HG02970 (cell line): Measurements from ENCODE around the gene S100A4.
"Not testable (repeated sequence)": the region's sequence is repeated elsewhere in the genome, so short reads cannot be mapped to it uniquely, and the experiment has no call there.

Experiments
- ATAC-seq: cut with Tn5 transposase; IDR thresholded peaks from one replicate; pipeline ENCODE4 v1.9.1; 2021; ENCODE audit warnings: mild to moderate bottlenecking, moderate library complexity, moderate number of reproducible peaks; ENCODE audit not compliant: unreplicated experiment, low FRiP score

Gene S100A4

DNA sequence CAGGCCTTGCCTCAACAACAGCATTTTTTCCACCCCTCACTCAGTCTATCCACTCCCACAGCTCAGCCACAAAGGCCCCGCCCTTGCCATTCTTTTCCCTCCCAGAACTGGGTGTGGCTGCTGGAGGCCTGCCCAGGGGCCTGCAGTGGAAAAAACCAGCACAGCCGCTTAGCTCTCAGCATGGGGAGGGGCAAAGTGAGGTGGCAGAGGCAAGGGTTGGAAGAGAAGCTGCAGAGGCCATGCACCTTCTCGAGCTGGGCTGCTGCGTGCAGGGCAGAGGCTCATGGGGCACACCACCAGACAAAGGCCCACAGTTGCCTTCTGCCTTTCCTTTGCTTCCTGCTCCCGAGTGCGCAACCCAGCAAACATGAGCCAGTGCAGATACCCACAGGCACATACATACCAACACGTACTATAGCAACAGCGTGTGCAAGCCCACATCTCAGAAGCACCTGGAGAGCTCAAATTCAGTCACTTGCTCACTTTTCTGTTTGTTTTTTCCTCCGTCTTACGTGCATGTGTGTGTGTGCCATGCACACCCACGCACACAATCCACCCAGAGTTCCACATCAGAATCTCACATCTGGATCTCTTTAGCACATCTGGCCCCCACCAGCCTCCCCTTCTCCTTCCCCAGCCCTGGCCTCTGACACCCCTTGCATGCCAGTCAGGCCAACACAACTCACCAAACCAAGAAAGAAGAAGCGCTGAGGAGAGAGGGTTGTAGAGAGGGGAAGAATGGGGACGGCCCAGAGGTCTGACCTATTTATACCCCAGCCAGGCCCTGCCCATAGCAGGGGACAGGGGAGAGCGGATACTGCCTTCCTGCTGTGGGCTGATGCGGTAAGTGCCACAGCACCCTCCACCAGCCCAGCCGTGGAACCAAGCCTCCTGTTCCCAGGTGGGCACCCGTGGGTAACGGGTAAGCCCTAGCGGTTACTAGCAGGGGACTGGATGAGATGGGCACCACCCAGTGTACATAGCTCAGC, at the start of gene S100A4:
Gene S100A4 (minus strand): TSS at position 740 of the 989 bp plus-strand sequence. CDS start 1,012 bp downstream, outside the sequence.
- no peak for ATAC-seq

DNA sequence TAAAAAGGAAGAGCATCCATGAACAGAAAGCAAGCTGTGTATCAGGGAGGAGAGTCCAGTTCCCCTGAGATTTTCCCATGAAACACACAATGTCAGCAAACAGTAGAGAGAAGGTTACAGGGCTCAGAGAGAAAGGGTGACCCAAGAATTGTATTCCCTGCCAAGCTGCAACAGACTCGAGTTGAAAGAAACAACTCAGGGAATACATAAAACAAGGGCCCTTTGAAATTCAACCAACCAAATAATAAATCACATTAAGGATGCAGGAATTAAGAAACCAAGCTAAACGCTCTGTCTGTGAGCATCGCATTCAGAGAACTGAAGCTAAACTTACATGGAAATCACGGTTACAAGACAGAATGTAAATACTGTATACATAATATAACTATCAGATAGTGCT, 47.1 kb upstream of the S100A4 start:
- no peak for ATAC-seq

DNA sequence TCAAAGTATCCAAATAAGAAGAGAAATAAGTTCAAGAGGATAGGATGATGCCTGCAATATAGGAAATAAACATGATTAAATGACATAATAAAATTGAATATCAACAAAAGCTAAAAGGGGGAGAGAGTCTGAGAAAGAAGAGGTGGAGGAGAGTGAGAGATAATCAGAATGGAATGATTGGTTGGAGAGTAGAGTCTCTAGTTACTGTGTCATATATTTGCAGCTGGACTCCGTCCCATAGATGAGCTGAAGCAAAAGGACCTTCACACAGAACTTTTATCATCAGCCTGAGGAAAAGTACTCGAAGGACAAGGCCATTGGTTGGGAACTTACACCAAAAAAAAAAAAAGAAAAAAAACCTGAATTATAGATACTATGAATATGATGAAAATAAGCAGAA, 42.9 kb upstream of the S100A4 start:
- ATAC-seq: no peak

DNA sequence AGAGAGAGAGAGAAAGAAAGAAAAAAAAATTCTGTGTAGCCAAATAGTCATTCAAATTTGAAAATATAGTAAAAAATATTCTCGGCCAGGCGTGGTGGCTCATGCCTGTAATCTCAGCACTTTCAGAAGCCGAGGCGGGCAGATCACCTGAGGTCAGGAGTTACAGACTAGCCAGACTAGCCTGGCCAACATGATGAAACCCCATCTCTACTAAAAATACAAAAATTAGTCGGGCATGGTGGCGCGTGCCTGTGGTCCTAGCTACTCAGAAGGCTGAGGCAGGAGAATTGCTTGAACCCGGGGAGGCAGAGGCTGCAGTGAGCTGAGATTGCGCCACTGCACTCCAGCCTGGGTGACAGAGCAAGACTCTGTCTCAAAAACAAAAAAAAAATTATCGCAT, 42.4 kb upstream of the S100A4 start:
- ATAC-seq: not testable (repeated sequence)

DNA sequence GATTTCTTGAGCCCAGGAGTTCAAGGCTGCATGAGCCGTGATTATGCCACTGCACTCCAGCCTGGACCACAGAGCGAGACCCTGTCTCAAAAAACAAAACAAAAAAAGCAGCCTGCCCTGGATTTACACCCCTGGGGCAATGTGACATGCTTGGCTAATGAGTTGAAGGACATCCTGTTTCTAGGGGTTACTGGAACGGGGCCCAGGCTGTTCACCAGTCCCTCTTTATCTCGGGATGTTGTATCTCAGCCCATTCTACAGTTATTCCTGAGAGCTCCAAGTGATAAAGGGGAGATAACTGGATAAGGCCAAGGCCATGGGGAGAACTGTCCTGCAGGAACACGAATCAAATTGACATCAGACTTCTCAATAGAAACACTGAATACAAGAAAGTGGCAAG, 41.7 kb upstream of the S100A4 start:
- ATAC-seq: no peak

DNA sequence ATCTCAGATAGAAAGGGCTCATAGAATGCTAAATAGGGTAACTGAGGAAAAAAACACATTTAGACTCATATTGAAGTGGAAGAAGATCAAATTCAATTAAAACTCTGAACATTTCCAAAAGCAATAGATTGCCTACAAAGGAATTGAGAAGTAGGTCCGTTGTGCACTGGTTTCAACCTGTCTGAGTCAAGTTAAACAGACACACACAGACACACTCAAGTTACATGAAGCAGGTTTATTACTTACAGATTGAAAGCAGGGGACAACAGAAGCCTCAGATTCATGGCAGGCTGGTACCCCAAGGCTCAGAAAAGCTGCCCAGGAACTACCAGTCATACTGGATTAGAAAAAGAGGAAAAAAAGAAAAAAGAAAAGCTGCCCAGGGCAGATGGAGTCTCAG, 40.7 kb upstream of the S100A4 start:
- no peak for ATAC-seq

DNA sequence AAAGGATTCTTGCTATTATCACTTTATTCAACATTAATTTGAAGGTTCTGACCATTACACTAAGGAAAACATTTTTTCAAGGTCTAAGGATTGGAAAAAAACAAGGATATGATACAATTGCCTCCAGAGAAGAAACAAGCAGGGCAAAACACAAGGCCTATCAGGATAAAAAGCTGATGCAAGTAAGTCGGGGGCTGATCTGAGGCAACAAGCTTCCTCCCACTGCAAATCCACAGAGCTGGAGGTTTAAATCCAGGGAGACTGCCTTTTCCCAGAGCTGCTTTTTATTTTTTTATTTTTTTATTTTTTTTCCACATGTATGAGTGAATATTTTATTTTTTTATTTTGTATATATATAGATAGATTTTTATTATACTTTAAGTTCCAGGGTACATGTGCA, 39.4 kb upstream of the S100A4 start:
- no peak for ATAC-seq

DNA sequence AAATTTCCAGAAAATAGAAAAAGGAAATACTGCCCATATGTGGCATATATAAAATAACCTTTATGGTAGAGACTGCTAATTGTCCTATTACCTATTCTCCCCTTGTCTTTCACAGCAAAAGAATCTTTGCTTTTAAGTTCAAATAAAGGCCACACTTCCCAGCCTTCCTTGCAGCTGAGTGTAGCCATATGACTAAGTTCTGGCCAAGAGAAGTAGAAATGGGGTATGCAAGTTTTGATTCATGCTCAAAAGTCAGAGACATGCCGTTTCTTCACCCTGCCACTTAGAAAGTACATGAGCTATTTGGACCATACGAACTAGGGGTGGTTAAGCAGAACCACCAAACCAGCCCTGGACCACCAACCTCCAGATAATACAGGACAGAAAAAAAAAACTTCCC, 38.4 kb upstream of the S100A4 start:
- no peak for ATAC-seq

DNA sequence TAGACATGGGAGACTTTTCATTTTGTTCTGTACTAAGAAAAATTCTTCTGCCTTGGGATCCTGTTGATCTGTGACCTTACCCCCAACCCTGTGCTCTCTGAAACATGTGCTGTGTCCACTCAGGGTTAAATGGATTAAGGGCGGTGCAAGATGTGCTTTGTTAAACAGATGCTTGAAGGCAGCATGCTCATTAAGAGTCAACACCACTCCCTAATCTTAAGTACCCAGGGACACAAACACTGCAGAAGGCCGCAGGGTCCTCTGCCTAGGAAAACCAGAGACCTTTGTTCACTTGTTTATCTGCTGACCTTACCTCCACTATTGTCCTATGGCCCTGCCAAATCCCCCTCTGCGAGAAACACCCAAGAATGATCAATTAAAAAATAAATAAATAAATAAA, 37.9 kb upstream of the S100A4 start:
- ATAC-seq: not testable (repeated sequence)

DNA sequence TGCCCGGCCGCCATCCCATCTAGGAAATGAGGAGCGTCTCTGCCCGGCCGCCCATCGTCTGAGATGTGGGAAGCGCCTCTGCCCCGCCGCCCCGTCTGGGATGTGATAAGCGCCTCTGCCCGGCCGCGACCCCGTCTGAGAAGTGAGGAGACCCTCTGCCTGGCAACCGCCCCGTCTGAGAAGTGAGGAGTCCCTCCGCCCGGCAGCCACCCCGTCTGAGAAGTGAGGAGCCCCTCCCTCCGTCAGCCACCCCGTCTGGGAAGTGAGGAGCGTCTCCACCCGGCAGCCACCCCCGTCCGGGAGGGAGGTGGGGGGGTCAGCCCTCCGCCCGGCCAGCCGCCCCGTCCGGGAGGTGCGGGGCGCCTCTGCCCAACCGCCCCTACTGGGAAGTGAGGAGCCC, 37.2 kb upstream of the S100A4 start:
- ATAC-seq: not testable (repeated sequence)

DNA sequence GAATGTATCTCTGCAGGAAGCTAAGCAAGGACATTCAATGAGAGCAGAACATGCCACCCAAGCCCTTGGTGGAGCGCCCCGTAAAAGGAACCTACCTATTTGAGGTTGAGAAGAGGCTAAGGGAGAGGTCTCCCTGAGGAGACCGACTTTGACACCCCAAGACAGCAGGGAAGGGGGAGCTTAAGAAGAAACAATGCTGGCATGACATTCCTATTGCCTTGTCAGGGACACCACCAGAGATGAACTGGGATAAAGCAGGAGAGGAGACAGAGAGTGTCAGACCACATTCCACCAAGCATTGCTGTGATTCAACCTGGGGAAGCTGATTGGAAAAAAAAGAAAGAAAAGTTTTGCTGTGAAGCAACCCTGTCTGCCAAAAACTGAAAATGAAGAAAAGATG, 33.3 kb upstream of the S100A4 start:
- ATAC-seq: no peak

DNA sequence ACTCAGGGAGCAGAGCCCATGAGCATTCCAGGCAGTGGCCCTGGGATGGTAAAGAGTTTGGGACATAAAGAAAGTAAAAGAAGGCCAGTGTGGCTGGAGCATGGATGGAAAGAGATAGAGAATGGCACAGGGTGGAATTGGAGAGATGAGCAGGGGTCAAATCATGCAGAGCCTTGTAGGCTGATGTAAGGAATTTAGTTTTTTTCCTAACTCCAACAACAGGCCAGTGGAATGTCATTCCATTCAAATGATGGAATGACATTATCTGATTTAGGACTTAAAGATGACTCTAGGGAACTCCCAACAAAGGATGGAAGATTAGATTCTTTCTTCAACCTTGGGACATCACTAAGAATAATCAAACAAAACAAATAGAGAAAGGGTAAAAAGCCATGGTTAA, 32.9 kb upstream of the S100A4 start:
- ATAC-seq: no peak

DNA sequence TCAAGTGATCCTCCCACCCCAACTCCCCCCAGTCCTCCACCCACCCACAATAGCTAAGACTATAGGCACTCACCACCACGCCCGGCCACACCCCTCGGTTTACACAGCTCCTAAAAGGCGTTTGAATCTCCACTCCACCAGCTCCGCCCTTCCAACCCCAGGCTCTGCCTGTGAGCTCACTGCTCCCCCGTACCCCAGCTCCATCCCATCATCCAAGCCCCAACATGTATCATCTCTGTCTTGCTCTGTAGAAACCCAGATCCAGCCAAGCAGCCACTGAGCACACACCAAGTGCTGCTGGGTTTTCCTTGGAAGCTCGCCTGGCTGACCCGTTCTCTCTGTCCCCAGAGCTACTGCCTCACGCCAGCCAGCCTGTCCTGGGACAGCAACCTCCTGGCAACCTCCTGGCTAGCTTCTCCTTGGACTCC, 32.0 kb upstream of the S100A4 start:
- ATAC-seq: no peak

DNA sequence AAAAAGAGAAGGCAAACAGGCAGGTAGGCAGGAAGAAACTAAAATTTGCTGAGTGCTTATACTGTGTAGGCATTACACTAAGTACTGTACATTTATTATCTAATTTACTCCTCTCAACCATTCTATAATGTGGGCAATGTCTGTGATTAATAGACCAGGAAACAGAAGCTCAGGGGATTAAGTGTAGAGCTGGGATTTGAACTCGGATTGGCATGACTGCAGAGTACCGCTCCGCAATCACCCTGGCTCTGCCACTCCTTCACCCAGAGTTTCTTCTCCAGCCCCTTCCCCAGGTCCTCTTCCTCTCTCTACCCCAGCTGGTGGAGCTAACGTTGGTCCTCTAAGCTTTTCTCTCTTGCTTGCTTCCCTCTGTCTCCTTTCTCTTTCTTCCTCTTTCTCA, 31.5 kb upstream of the S100A4 start:
- ATAC-seq: no peak

DNA sequence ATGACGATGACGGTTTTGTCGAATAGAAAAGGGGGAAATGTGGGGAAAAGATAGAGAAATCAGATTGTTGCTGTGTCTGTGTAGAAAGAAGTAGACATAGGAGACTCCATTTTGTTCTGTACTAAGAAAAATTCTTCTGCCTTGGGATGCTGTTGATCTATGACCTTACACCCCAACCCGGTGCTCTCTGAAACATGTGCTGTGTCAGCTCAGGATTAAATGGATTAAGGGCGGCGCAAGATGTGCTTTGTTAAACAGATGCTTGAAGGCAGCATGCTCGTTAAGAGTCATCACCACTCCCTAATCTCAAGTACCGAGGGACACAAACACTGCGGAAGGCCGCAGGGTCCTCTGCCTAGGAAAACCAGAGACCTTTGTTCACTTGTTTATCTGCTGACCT, 29.9 kb upstream of the S100A4 start:
- ATAC-seq: not testable (repeated sequence)

DNA sequence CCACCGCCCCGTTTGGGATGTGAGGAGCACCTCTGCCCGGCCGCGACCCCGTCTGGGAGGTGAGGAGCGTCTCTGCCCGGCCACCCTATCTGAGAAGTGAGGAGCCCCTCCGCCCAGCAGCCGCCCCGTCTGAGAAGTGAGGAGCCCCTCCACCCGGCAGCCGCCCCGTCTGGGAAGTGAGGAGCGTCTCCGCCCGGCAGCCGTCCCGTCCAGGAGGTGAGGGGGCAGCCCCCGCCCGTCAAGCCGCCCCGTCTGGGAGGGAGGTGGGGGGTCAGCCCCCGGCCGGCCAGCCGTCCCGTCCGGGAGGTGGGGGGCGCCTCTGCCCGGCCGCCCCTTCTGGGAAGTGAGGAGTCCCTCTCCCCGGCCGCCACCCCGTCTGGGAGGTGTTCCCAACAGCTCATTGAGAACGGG, 29.5 kb upstream of the S100A4 start:
- not testable (repeated sequence) for ATAC-seq

DNA sequence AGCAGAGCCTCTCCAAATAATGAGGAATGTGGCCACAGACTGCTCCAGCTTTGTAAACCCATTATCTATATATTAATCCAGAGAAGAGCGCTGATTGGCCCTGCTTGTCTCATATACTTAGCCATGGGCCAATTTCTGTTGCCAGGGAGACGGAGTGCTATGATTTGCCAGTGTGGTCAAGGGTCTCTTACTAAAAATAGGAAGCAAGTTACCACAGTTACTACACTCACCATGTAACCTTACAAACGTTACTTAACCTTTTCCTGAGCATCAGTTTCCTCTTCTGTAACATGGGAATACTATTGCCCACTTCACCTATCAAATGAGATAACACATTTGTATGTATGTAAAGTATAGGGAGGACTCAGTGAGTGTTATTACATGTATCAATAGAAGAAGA, 27.7 kb upstream of the S100A4 start:
- ATAC-seq: no peak

DNA sequence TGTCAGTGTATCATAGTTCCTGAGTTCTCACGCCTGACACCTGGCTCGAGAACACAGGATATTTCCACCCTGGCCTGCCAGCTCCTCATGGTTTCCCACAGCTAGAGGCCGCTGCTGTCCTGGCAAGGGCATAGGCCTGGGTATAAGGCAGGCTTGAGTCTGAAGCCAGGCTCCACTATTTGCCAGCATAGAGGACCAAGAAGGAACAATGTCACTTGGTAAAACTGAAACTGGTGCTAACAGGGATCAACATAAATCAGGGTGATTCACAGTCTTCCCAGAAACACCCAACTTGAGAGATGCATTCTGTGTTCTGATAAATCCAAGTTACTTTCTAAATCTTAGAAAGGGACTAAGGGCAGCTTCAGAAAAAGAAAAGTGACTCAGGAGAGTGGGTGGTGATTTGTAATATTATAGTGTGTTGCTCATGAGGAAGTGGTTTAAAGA, 27.0 kb upstream of the S100A4 start:
- ATAC-seq: peak; percentile 55

DNA sequence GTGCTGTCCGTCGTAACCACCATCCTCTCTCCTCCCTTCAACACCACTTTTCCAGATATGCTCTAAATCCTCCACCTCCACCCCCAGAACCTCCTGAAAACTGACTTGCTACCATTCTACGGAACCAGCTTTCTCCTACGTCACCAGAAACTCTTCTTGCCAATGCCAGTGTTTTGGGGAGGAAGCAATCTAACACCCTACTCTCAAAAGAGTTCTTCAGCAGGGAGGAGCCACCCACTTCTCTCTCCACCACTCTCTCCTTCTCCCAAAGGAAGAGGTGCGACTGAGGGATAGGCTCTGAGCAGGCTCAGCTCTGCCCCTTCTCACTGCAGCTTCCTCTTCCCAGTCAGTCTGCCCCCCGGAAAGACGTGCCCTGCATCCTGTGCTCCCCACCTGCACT, 26.1 kb upstream of the S100A4 start:
- no peak for ATAC-seq

DNA sequence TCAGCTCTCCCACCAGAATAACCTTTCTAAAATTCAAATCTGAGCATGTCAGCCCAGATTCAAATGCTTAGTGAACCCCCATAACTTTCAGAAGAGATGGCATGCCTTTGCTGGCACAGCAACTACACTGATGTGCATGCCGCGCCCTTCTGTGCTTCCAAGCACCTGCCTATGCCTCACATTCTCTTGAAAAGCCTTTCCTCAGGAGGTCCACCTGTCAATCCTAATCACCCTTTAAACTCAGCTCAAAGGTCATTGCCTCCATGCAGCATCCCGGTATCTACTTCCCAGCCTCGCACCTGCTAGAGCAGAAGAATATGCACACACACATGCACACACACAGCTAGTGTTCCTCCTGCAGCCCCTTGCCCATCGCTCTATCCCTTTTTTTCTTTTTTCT, 25.3 kb upstream of the S100A4 start:
- no peak for ATAC-seq

DNA sequence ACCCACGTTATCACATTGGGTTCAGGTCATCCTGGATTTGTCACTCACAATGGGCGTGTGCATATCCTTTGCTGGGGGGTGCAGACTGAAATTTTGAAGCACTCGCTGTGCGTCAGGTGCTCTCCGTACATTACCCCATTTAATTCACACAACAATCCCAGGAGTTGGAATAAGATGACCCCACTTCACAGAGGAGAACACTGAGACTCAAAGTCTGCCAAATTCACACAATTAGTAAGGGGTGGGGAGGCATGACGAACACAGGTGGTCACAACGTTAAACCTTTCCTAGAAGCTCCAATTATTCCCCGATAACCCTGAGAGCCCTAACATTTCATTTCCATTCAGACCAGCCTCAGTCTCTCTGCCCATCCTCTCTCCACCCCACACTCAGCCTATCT, 23.9 kb upstream of the S100A4 start:
- ATAC-seq: no peak
